ENCODE results near the gene LY6G6C.

- TF ChIP-seq, protein P1, sequence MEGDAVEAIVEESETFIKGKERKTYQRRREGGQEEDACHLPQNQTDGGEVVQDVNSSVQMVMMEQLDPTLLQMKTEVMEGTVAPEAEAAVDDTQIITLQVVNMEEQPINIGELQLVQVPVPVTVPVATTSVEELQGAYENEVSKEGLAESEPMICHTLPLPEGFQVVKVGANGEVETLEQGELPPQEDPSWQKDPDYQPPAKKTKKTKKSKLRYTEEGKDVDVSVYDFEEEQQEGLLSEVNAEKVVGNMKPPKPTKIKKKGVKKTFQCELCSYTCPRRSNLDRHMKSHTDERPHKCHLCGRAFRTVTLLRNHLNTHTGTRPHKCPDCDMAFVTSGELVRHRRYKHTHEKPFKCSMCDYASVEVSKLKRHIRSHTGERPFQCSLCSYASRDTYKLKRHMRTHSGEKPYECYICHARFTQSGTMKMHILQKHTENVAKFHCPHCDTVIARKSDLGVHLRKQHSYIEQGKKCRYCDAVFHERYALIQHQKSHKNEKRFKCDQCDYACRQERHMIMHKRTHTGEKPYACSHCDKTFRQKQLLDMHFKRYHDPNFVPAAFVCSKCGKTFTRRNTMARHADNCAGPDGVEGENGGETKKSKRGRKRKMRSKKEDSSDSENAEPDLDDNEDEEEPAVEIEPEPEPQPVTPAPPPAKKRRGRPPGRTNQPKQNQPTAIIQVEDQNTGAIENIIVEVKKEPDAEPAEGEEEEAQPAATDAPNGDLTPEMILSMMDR (conservative IDR thresholded peaks at IDR 0.05; ENCODE audit: low read depth, low read length): no peak
- no peak for TF ChIP-seq EZH2 (IDR thresholded peaks at IDR 0.05; ENCODE audit: low read length, unreplicated experiment)
- no peak for TF ChIP-seq EZH2phosphoT487 (IDR thresholded peaks at IDR 0.05; ENCODE audit: borderline replicate concordance, low read length)
These were observed 43.6 kb downstream of the LY6G6C start for GRCh38 chr6:31677955-31678354.

All from PC-3 (cell line).